Ovary (tissue), 9 donors: ENCODE measurements around the gene HPSE2. TPM values are rescaled to one million over a fixed set of nuclear protein-coding genes. Genes with fewer than 3 reads are reported as not detected.

Experiments used
- DNase-seq, 5 donors: peaks; one replicate each; pipeline ENCODE4 v3.0.0-alpha.2; 2019 to 2020
- H3K27ac ChIP-seq, 2 donors: fragments of 200-600 bp; one replicate each; pipeline versions ENCODE4 v1.5.1 to v1.8.0; 2019 to 2022
- H3K27me3 ChIP-seq: fragments of 200-600 bp; one replicate; pipeline ENCODE4 v1.8.0; 2022
- H3K36me3 ChIP-seq: fragments of 200-600 bp; sonication (generic); one replicate; pipeline ENCODE4 v1.5.1; 2019
- H3K4me1 ChIP-seq: one replicate; pipeline ENCODE4 v1.8.1; 2013; ENCODE audit warnings: mild to moderate bottlenecking, moderate library complexity; ENCODE audit not compliant: insufficient read depth
- H3K4me3 ChIP-seq: fragments of 200-600 bp; sonication (generic); one replicate; pipeline ENCODE4 v1.5.1; 2017
- H3K9me3 ChIP-seq, 2 donors: fragments of 200-600 bp in 1 of 2; sonication (generic) in 1 of 2; one replicate each; pipeline versions ENCODE4 v1.5.1 to v1.8.1; 2013 to 2019; ENCODE audit warnings: mild to moderate bottlenecking in 1 of 2, moderate library complexity in 1 of 2
- CTCF ChIP-seq, 3 donors: fragments of 450-650 bp in 2 of 3; fragments of 200-600 bp in 1 of 3; IDR thresholded peaks; one replicate each; pipeline versions ENCODE4 v1.5.1 to v1.8.0; 2016 to 2022; ENCODE audit warnings: antibody characterized with exemption in 3 of 3, mild to moderate bottlenecking in 1 of 3
- EP300 ChIP-seq: sonication (generic); formaldehyde crosslinking; IDR thresholded peaks from one replicate; pipeline ENCODE4 v1.6.1; 2017; ENCODE audit warnings: antibody characterized with exemption
- POLR2A ChIP-seq: fragments of 450-650 bp; IDR thresholded peaks from one replicate; pipeline ENCODE4 v1.6.1; 2017; ENCODE audit warnings: antibody characterized with exemption, mild to moderate bottlenecking, moderate library complexity
- WGBS, 3 donors: extraction: QIAGEN DNeasy Blood & Tissue Kit in 1 of 3; methylation state at CpG; one replicate each; pipeline versions ENCODE4 v1.1.5 to v1.1.7; 2013 to 2017; 5-methylcytosine and 5-hydroxymethylcytosine counted together
- intact Hi-C, 4 donors: fragments of 100-400 bp; cut with DNase I; formaldehyde crosslinking; loops; one replicate each; pipeline versions ENCODE4 v1.11.0 to v1.15.1; 2022 to 2023
- polyA plus RNA-seq, 2 donors: library from polyadenylated mRNA; stranded (reverse); fragments of 200-250 nt in 1 of 2; fragments of 350-450 nt in 1 of 2; fragmentation: Illumina TruSeq in 1 of 2; extraction: RNeasy Lipid Tissue Mini Kit (QIAGEN cat#74804) in 1 of 2; gene quantifications; one replicate each; pipeline ENCODE4 v1.2.3, GENCODE V29; 2013 to 2014
- total RNA-seq, 7 donors: library from RNA; depleted of rRNA in 2 of 7; stranded (reverse); fragments of >200 nt in 2 of 7; fragmentation: NEBNext Ultra II Directional in 3 of 7; extraction: Animal tissue kit (Norgen Biotek cat#: 25700) in 3 of 7; gene quantifications; one replicate each; pipeline versions ENCODE4 v1.1.0 to v1.2.4, GENCODE V29; 2016 to 2023
- donor health status: DM: no; HTN: no; CAD: no; lungs with moderate emphysema.
- donor health status: DM: no; HTN: no; CAD: no.
- donor health status: Bipolar disorder and iron deficiency.
- donor health status: DM: yes; HTN: yes; CAD: no.
- donor health status: DM: no; HTN: no; CAD: no.
- donor health status: DM: yes; HTN: yes; CAD: no.

Gene HPSE2
- total and polyA plus RNA-seq, 9 donors = 0.07 to 1.2 (median 0.12) TPM; not detected in 4

GRCh38 chr10:98486421-98486820, 749.2 kb downstream of the HPSE2 start:
- intact Hi-C loops = no loop called here

GRCh38 chr10:98485959-98486358, 749.7 kb downstream of the HPSE2 start:
- no peaks in the 10 kb centered on the region for H3K9me3 ChIP-seq
- H3K4me3 ChIP-seq = no peak overlapping the region
- no peak for DNase-seq
- TF ChIP-seq EP300 = no peak
- no peak for TF ChIP-seq POLR2A
- TF ChIP-seq CTCF (IDR thresholded peaks at IDR 0.05) = no peak
- no peaks in the 10 kb centered on the region for H3K36me3 ChIP-seq
- no peaks in the 10 kb centered on the region for H3K27me3 ChIP-seq
- H3K4me1 ChIP-seq = peaks cover under 1% of the 10 kb centered on the region
- WGBS, 3 donors = 86 to 92% (median 87%) methylated on average over 2 of the region's 2 CpGs
- intact Hi-C loops = no loop called here
- no peak overlapping the region for H3K27ac ChIP-seq

More at GRCh38 chr10:98486421-98486820, 749.2 kb downstream of the HPSE2 start:
- Histone ChIP-seq H3K27me3 (no peaks in the 10 kb centered on the region), H3K36me3 (no peaks in the 10 kb centered on the region), H3K4me3 (no peak overlapping the region), H3K27ac (no peak overlapping the region), H3K9me3 (no peaks in the 10 kb centered on the region), H3K4me1 (no peaks in the 10 kb centered on the region)
- TF ChIP-seq EP300 (no peak), CTCF (IDR thresholded peaks at IDR 0.05) (no peak), POLR2A (no peak)
- WGBS, 3 donors = 86 to 88% (median 88%) methylated on average over 3 of the region's 3 CpGs
- DNase-seq = no peak

GRCh38 chr10:98483658-98484057, 752.0 kb downstream of the HPSE2 start:
- H3K27me3 ChIP-seq = no peaks in the 10 kb centered on the region
- no peaks in the 10 kb centered on the region for H3K36me3 ChIP-seq
- no peak overlapping the region for H3K27ac ChIP-seq
- DNase-seq = no peak
- intact Hi-C loops = no loop called here
- H3K9me3 ChIP-seq = no peaks in the 10 kb centered on the region
- TF ChIP-seq CTCF (IDR thresholded peaks at IDR 0.05) = no peak
- TF ChIP-seq POLR2A = no peak
- no peak for TF ChIP-seq EP300
- no peak overlapping the region for H3K4me3 ChIP-seq
- H3K4me1 ChIP-seq = peaks cover 2% of the 10 kb centered on the region

- no peak for TF ChIP-seq EP300
- no peak for TF ChIP-seq CTCF (IDR thresholded peaks at IDR 0.05)
- TF ChIP-seq POLR2A = no peak
These were observed 753.6 kb downstream of the HPSE2 start for GRCh38 chr10:98482096-98482495.

More at GRCh38 chr10:98482096-98482495, 753.6 kb downstream of the HPSE2 start:
- Histone ChIP-seq H3K36me3 (no peaks in the 10 kb centered on the region), H3K4me3 (no peak overlapping the region), H3K4me1 (peaks cover 2% of the 10 kb centered on the region), H3K9me3 (no peaks in the 10 kb centered on the region), H3K27me3 (no peaks in the 10 kb centered on the region), H3K27ac (no peak overlapping the region)
- intact Hi-C loops = no loop called here
- WGBS, 3 donors = 45 to 63% (median 46%) methylated on average over 2 of the region's 2 CpGs
- no peak for DNase-seq
